Psoas muscle (tissue), 8 donors: ENCODE results near the gene PVRIG. TPM values are rescaled to one million over a fixed set of nuclear protein-coding genes. Genes with fewer than 3 reads are reported as not detected.
"Not testable (repeated sequence)": the region's sequence is repeated elsewhere in the genome, so short reads cannot be mapped to it uniquely, and the experiment has no call there.

Experiments used
- ATAC-seq, 4 donors: fragments of 200-7000 bp; cut with Tn5 transposase; one replicate each; pipeline ENCODE4 v1.9.1; 2020; ENCODE audit warnings: moderate library complexity in 3 of 4, mild to moderate bottlenecking in 2 of 4
- DNase-seq, 2 donors: peaks; one replicate each; pipeline ENCODE4 v3.0.0-alpha.2; 2020
- H3K27ac ChIP-seq: fragments of 200-600 bp; one replicate; pipeline ENCODE4 v1.8.0; 2022
- H3K27me3 ChIP-seq, 3 donors: fragments of 200-600 bp in 1 of 3; one replicate each; pipeline versions ENCODE4 v1.6.1 to v1.8.0; 2013 to 2022; ENCODE audit warnings: low read length in 2 of 3, mild to moderate bottlenecking in 2 of 3, moderate library complexity in 1 of 3; ENCODE audit not compliant: insufficient read depth in 3 of 3
- H3K36me3 ChIP-seq, 2 donors: fragments of 200-600 bp in 1 of 2; one replicate each; pipeline versions ENCODE4 v1.6.1 to v1.8.0; 2013 to 2022; ENCODE audit warnings: low read depth in 1 of 2, mild to moderate bottlenecking in 1 of 2, moderate library complexity in 1 of 2; ENCODE audit not compliant: insufficient read depth in 1 of 2
- H3K4me1 ChIP-seq: fragments of 200-600 bp; one replicate; pipeline ENCODE4 v1.8.0; 2022
- H3K4me3 ChIP-seq: fragments of 200-600 bp; one replicate; pipeline ENCODE4 v1.8.0; 2022; ENCODE audit warnings: mild to moderate bottlenecking
- H3K9me3 ChIP-seq: fragments of 200-600 bp; one replicate; pipeline ENCODE4 v1.8.0; 2022
- WGBS, 3 donors: extraction: QIAGEN DNeasy Blood & Tissue Kit; methylation state at CpG; one replicate each; pipeline versions ENCODE4 v1.1.6 to v1.1.7; 2013; 5-methylcytosine and 5-hydroxymethylcytosine counted together
- intact Hi-C, 2 donors: fragments of 100-400 bp; cut with DNase I; formaldehyde crosslinking; loops; one replicate each; pipeline versions ENCODE4 v1.11.0 to v1.14.2; 2022
- polyA plus RNA-seq, 3 donors: library from polyadenylated mRNA; stranded (reverse); fragments of 200-250 nt; gene quantifications; one replicate each; pipeline ENCODE4 v1.2.3, GENCODE V29; 2013
- total RNA-seq, 4 donors: library from RNA; stranded (reverse); fragmentation: NEBNext Ultra II Directional in 2 of 4; extraction: Animal tissue kit (Norgen Biotek cat#: 25700) in 2 of 4; gene quantifications; one replicate each; pipeline versions ENCODE4 v1.2.1 to v1.2.4, GENCODE V29; 2021 to 2023
- TF ChIP-seq, protein P1 (sequence below): fragments of 200-600 bp; IDR thresholded peaks from one replicate; pipeline ENCODE4 v1.8.0; 2022; ENCODE audit warnings: antibody characterized with exemption
- donor health status: healthy with polysubstance abuse.
- donor health status: DM: no; HTN: no; CAD: no; lungs with moderate emphysema.
- donor health status: Bipolar disorder and iron deficiency.
- donor health status: healthy.
- donor health status: DM: yes; HTN: yes; CAD: no.
- donor health status: DM: no; HTN: no; CAD: no.
- donor health status: DM: no; HTN: no; CAD: no.
- donor health status: DM: yes; HTN: yes; CAD: no.

PVRIG gene
- total and polyA plus RNA-seq, 7 donors, result 0.05 to 0.61 (median 0.10) TPM; not detected in 3

DNA sequence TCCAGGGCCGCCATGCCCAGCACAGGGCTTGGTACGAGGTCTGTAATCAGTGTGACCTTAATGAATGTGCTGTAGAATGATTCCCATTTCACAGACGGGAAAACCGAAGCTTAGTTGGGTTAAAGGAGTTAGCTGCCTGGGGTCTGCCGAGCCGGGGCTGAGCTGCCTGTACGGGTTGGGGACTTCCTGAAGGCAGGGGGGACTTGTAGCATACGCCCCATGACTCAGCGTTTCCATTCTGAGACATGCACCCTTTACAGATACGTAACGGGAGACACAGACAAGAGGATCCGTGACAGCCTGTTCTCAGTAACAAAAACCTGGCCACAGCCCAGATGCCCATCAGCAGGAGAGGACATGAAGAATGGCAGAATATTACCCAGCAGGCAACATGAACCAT is 23.6 kb downstream of the PVRIG start:
- ATAC-seq (peak; percentile 54 to 70 (median 62)), DNase-seq (peak; percentile 81 to 92)
- intact Hi-C loops, H3K9me3 ChIP-seq, H3K36me3 ChIP-seq, H3K27me3 ChIP-seq, H3K4me3 ChIP-seq: not testable (repeated sequence)
- H3K27ac ChIP-seq, result peak overlapping the region; percentile 96
- peaks cover 54% of the 10 kb centered on the region for H3K4me1 ChIP-seq
- 19 to 50% (median 32%) methylated on average over 10 to 11 of the region's 12 CpGs for WGBS, 3 donors

DNA sequence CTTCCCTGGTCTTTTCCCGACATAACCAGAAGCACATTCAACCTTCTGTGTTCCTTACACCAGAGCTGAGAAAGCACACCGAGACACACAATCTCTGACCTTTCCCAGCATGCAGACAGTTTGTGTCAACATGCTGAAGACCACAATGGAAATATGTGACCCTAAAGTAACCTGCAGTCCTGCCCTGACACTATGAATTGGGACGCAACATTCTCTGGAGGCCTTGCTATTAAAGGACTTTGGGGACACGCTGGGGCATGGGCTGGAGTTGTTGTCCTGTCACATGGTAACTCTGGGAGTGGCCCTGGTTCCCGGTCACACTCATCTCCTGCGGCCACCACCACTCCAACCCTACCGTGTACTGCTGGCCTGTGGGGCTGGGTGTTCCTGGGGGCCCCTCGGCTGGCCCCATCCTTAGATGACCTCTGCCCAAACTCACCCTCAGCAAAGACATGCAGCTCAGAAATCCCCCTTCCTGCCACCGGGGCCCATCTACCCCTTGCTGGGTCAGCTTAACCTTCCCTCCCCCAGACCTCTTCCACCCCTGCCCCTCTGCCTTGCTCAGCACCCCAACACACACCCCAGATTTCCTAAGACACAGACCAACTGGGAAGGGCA is 25.3 kb downstream of the PVRIG start:
- H3K27ac ChIP-seq, result peak overlapping the region; percentile 96
- not testable (repeated sequence) for DNase-seq

DNA sequence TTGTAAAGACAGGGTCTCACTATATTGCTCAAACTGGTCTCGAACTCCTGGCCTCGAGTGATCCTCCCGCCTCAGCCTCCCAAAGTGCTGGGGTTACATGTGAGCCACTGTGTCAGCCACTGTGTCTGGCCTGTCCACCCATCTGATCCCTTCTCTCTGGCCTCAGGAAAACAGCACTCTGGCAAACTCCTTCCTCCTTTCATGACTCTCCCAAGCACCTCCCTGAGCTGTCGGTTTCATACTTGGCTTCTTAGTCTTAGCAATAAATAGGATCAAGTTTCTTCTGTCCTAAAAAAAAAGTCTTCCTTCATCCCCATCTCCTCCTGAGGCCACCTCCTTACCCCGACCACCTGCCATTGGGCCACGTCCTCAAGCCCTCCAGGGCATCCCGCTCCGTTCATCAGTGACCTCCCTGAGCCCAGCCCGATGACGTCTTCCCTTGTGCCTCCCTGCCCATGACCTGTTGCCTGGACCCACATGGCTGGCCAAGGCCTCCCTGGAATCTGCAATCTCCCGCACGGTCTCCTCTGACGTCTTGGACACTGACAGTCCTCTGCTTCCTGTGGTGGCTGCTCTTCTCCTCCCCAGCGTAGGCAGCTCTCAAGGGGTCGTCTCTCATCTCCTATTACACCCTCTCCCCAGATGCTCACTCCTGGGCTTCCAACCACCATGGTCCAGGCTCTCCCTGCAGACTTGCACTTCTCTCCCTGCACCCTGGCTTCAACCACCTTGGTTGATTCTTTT is 26.5 kb downstream of the PVRIG start:
- Histone ChIP-seq H3K4me1 (peaks cover 55% of the 10 kb centered on the region), H3K27ac (peak overlapping the region; percentile 96), H3K4me3 (peak overlapping the region; percentile 2)
- intact Hi-C loops, H3K9me3 ChIP-seq, H3K36me3 ChIP-seq, H3K27me3 ChIP-seq: not testable (repeated sequence)
- peak; percentile 61 to 71 (median 66) for ATAC-seq
- 24 to 46% (median 36%) methylated on average over 14 to 15 of the region's 15 CpGs for WGBS, 3 donors
- DNase-seq, result peak; percentile 72 to 93

More for the DNA sequence above, 25.3 kb downstream of the PVRIG start:
- H3K36me3 ChIP-seq, intact Hi-C loops, H3K4me3 ChIP-seq, H3K9me3 ChIP-seq, H3K27me3 ChIP-seq: not testable (repeated sequence)
- 21 to 33% (median 28%) methylated on average over 7 to 9 of the region's 9 CpGs for WGBS, 3 donors
- ATAC-seq, result peak; percentile 11 to 48 (median 32)
- peaks cover 67% of the 10 kb centered on the region for H3K4me1 ChIP-seq

DNA sequence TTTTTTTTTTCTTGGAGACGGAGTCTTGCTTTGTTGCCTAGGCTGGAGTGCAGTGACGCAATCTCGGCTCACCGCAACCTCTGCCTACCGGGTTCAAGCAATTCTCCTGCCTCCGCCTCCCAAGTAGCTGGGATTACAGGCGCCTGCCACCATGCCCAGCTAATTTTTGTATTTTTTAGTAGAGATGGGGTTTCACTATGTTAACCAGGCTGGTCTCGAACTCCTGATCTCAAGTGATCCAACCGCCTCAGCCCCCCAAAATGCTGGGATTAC is 27.1 kb downstream of the PVRIG start:
- H3K36me3 ChIP-seq, DNase-seq, intact Hi-C loops, ATAC-seq, H3K9me3 ChIP-seq, H3K27me3 ChIP-seq: not testable (repeated sequence)
- WGBS, 3 donors, result 57 to 89% (median 59%) methylated on average over 9 of the region's 9 CpGs
- Histone ChIP-seq H3K4me3 (peak overlapping the region; percentile 2), H3K27ac (peak overlapping the region; percentile 96), H3K4me1 (peaks cover 53% of the 10 kb centered on the region)

DNA sequence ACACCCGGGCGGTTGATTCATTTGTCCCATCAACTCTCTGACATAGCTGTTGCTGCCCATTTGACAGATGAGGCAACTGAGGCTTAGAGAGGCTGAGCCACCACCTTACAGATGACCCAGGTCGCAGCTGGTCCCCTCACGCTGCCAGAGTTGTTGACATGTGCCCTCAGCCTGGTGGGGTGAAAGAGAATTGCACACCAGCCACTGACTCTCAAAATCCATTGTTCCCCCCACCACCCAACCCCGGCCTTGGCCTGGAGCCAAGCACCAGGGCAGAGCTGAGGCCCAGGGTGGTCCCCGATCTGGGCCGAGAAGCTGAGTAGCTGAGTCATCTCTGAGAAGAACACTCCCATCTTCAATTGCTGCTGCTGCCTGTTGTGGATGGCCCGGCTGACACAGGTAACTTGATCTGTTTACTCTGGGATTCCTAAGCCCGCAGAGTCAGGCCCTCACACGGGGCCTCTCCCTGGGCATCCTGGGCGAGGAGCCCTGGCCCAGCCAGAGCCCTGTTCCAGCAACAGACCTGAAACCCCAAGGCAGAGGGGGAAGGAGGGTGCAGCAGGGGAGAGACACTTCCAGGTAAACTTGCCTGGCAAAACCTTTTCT is 27.5 kb downstream of the PVRIG start:
- TF ChIP-seq, protein P1, sequence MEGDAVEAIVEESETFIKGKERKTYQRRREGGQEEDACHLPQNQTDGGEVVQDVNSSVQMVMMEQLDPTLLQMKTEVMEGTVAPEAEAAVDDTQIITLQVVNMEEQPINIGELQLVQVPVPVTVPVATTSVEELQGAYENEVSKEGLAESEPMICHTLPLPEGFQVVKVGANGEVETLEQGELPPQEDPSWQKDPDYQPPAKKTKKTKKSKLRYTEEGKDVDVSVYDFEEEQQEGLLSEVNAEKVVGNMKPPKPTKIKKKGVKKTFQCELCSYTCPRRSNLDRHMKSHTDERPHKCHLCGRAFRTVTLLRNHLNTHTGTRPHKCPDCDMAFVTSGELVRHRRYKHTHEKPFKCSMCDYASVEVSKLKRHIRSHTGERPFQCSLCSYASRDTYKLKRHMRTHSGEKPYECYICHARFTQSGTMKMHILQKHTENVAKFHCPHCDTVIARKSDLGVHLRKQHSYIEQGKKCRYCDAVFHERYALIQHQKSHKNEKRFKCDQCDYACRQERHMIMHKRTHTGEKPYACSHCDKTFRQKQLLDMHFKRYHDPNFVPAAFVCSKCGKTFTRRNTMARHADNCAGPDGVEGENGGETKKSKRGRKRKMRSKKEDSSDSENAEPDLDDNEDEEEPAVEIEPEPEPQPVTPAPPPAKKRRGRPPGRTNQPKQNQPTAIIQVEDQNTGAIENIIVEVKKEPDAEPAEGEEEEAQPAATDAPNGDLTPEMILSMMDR, result peak; percentile 20
- no peaks in the 10 kb centered on the region for H3K9me3 ChIP-seq
- peak overlapping the region; percentile 96 for H3K27ac ChIP-seq
- intact Hi-C loops, result no loop called here
- peak; percentile 70 to 75 (median 72) for ATAC-seq
- H3K27me3 ChIP-seq, result no peaks in the 10 kb centered on the region
- peak overlapping the region; percentile 2 for H3K4me3 ChIP-seq
- WGBS, 3 donors, result 28 to 39% (median 34%) methylated on average over 11 of the region's 11 CpGs
- H3K36me3 ChIP-seq, result no peaks in the 10 kb centered on the region
- DNase-seq, result peak; percentile 60 to 88
- H3K4me1 ChIP-seq, result peaks cover 50% of the 10 kb centered on the region

DNA sequence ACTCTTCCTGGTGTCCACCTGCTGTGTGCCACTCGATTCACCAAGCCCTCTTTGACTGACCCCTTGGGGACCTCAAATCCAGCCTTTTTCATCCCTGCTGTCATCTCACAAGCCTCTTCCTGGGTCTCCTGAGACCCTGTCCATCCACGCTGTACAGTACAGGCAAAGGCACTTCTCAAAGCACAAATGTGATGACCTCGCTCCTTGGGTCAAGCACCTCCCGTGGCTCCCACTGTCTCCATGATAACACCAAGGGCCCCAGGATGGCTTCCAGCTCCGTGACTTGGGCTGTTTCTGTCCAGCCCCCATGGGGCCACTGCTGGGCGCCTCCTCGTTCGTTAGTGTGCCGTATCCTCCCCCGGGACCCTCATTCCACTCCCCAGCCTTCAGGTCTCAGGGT is 28.7 kb downstream of the PVRIG start:
- intact Hi-C loops, result loop anchor here in 1 of 2 donors (1.0 kb wide), 1 partner anchor 30 kb away; no protein-coding TSS in a partner anchor
- Histone ChIP-seq H3K9me3 (no peaks in the 10 kb centered on the region), H3K27ac (peak overlapping the region; percentile 96), H3K36me3 (no peaks in the 10 kb centered on the region), H3K27me3 (no peaks in the 10 kb centered on the region), H3K4me3 (no peak overlapping the region), H3K4me1 (peaks cover 49% of the 10 kb centered on the region)
- DNase-seq, result no peak
- no peak for ATAC-seq
- TF ChIP-seq, protein P1, result no peak
- WGBS, 3 donors, result 65 to 77% (median 76%) methylated on average over 9 to 10 of the region's 10 CpGs
